RWPE2 (cell line): ENCODE measurements around the gene SYNE3.

ENCODE experiments used
- ATAC-seq: fragments of 200-7000 bp; cut with Tn5 transposase; 3 replicates; pipeline ENCODE4 v1.9.1; 2021; ENCODE audit warnings: low read depth
- DNase-seq: peaks from one replicate; pipeline ENCODE4 v3.0.0-alpha.2; 2020; ENCODE audit warnings: low spot score
- H3K27ac ChIP-seq: fragments of 450-650 bp; 2 replicates; pipeline ENCODE4 v1.5.1; 2017; ENCODE audit warnings: mild to moderate bottlenecking; ENCODE audit not compliant: poor library complexity, severe bottlenecking
- H3K27me3 ChIP-seq: fragments of 250-450 bp; sonication (Bioruptor Pico); 2 replicates; pipeline ENCODE4 v1.5.1; 2021; ENCODE audit warnings: mild to moderate bottlenecking, moderate library complexity; ENCODE audit not compliant: insufficient read depth, poor library complexity, severe bottlenecking
- H3K36me3 ChIP-seq: fragments of 250-450 bp; sonication (Bioruptor Pico); 2 replicates; pipeline ENCODE4 v1.5.1; 2020; ENCODE audit warnings: low read depth, mild to moderate bottlenecking, moderate library complexity
- H3K4me1 ChIP-seq: fragments of 250-450 bp; sonication (Bioruptor Pico); 2 replicates; pipeline ENCODE4 v1.5.1; 2021; ENCODE audit warnings: mild to moderate bottlenecking, moderate library complexity; ENCODE audit not compliant: insufficient read depth, poor library complexity, severe bottlenecking
- H3K4me3 ChIP-seq: fragments of 250-450 bp; sonication (Bioruptor Pico); 2 replicates; pipeline ENCODE4 v1.5.1; 2021; ENCODE audit warnings: mild to moderate bottlenecking, moderate library complexity; ENCODE audit not compliant: severe bottlenecking
- H3K9me3 ChIP-seq: fragments of 250-450 bp; sonication (Bioruptor Pico); 2 replicates; pipeline ENCODE4 v1.5.1; 2021; ENCODE audit warnings: mild to moderate bottlenecking, moderate library complexity; ENCODE audit not compliant: severe bottlenecking
- CTCF ChIP-seq: fragments of 450-650 bp; IDR thresholded peaks from one replicate; pipeline ENCODE4 v1.5.1; 2017; ENCODE audit warnings: mild to moderate bottlenecking, moderate library complexity; ENCODE audit not compliant: poor library complexity, severe bottlenecking

Gene SYNE3

GRCh38 chr14:95547272-95547625 is 30.8 kb upstream of the SYNE3 start:
- Histone ChIP-seq H3K27me3 (no peaks in the 10 kb centered on the region), H3K36me3 (peaks cover 17% of the 10 kb centered on the region), H3K4me3 (no peak overlapping the region), H3K27ac (peak overlapping the region; percentile 42), H3K4me1 (peaks cover 26% of the 10 kb centered on the region), H3K9me3 (no peaks in the 10 kb centered on the region)
- DNase-seq (no peak), ATAC-seq (peak; percentile 21)
- no peak for TF ChIP-seq CTCF

- no peak overlapping the region for H3K27ac ChIP-seq
- peak; percentile 83 for ATAC-seq
These were observed 29.2 kb upstream of the SYNE3 start for GRCh38 chr14:95545515-95546168.

GRCh38 chr14:95544588-95544987 is 28.1 kb upstream of the SYNE3 start:
- Histone ChIP-seq H3K27ac (no peak overlapping the region), H3K4me1 (peaks cover 26% of the 10 kb centered on the region), H3K9me3 (no peaks in the 10 kb centered on the region), H3K36me3 (peaks cover 17% of the 10 kb centered on the region), H3K27me3 (no peaks in the 10 kb centered on the region), H3K4me3 (no peak overlapping the region)
- no peak for ATAC-seq
- no peak for DNase-seq
- no peak for TF ChIP-seq CTCF

More at GRCh38 chr14:95545515-95546168, 29.2 kb upstream of the SYNE3 start:
- no peaks in the 10 kb centered on the region for H3K9me3 ChIP-seq
- peaks cover 26% of the 10 kb centered on the region for H3K4me1 ChIP-seq
- no peak overlapping the region for H3K4me3 ChIP-seq
- no peak for DNase-seq
- no peaks in the 10 kb centered on the region for H3K27me3 ChIP-seq
- TF ChIP-seq CTCF = no peak
- H3K36me3 ChIP-seq = peaks cover 17% of the 10 kb centered on the region

GRCh38 chr14:95543021-95543420 is 26.6 kb upstream of the SYNE3 start:
- H3K4me1 ChIP-seq = peaks cover 22% of the 10 kb centered on the region
- TF ChIP-seq CTCF = no peak
- no peak for DNase-seq
- H3K27ac ChIP-seq = no peak overlapping the region
- peaks cover 17% of the 10 kb centered on the region for H3K36me3 ChIP-seq
- ATAC-seq = no peak
- H3K4me3 ChIP-seq = no peak overlapping the region
- no peaks in the 10 kb centered on the region for H3K27me3 ChIP-seq
- no peaks in the 10 kb centered on the region for H3K9me3 ChIP-seq
